ENCODE measurements around the gene ISOC2. TPM values are rescaled to one million over a fixed set of nuclear protein-coding genes. Genes with fewer than 3 reads are reported as not detected.

Gene ISOC2
- total RNA-seq, 1 donor from 2014 or later = 58.7 TPM

DNA sequence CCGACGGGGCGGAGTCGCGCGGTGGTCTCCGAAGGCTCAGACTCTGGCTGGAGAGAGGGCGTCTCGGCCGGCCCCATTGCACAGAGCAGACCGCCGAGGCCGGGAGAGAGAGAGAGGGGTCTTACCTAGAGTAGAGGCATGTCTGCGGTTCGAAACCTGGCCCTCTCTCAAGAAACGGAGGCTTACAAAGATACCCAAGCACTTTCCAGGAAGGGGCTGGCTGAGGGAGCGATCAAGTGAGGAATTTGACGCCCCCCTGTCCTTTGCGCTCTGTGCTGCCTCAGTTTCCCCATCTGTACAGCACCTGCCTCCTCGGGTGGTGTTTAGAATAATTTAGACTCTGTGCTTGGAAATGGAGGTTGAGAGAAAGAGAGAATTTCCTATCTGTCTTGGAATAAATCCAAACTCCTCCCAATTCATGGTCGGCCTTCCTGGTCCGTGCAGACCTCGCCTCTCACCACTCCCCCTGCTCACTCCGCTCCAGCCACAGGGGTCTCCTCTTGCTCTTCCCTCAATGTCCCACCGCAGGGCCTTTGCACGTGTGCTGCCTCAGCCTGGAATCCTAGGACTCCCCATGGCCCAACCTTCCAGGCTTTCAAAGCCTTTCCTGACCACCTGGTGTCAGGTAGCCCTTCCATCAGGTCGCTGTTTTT lies 658 bp upstream of the ISOC2 start:
- peak overlapping the region; percentile 91 for H3K4me3 ChIP-seq (ENCODE audit: low read depth, low read length)
- TF ChIP-seq CTCF (conservative IDR thresholded peaks at IDR 0.05; ENCODE audit: low read depth, low read length) = no peak
- DNase-seq (ENCODE audit: low read depth) = no peak

DNA sequence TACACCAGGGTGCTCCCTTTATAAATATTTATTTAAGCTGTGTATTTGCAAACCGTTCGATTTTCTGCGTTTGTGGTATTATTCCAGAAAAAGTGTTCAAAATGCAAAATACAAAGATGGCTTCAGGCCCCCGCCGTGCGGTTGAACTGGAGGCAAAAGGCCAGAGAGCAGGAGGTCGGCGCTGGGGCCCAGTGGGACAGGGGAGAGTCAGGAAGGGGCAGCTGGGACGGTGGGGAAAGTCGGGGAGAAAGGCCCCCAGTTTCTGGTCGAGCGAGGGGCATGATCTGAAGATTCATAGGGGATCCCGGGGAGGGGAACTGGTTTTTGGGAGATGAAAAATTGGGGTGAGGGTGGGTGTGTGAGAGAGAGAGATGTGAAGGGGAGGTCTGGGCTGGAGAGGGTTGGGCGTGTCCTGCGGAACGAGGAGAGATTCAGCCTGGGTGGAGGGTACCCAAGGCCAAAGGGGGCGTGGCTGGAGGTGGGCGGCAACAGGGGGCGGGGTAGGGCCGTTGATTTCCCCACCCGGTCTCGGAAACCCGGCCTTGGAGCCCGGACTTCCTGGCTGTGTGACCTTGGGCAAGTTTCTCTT lies 678 bp downstream of the ISOC2 start:
- peak overlapping the region; percentile 91 for H3K4me3 ChIP-seq (ENCODE audit: low read depth, low read length)
- TF ChIP-seq CTCF (conservative IDR thresholded peaks at IDR 0.05; ENCODE audit: low read depth, low read length) = no peak
- no peak for DNase-seq (ENCODE audit: low read depth)

- peak overlapping the region; percentile 91 for H3K4me3 ChIP-seq (ENCODE audit: low read depth, low read length)
- no peak for DNase-seq (ENCODE audit: low read depth)
- TF ChIP-seq CTCF (conservative IDR thresholded peaks at IDR 0.05; ENCODE audit: low read depth, low read length) = no peak
These were observed 1.3 kb downstream of the ISOC2 start for GRCh38 chr19:55459950-55460657.

- no peak for TF ChIP-seq CTCF (conservative IDR thresholded peaks at IDR 0.05; ENCODE audit: low read depth, low read length)
- no peak for DNase-seq (ENCODE audit: low read depth)
- no peak overlapping the region for H3K4me3 ChIP-seq (ENCODE audit: low read depth, low read length)
These were observed 1.9 kb downstream of the ISOC2 start for GRCh38 chr19:55459551-55459949.

DNA sequence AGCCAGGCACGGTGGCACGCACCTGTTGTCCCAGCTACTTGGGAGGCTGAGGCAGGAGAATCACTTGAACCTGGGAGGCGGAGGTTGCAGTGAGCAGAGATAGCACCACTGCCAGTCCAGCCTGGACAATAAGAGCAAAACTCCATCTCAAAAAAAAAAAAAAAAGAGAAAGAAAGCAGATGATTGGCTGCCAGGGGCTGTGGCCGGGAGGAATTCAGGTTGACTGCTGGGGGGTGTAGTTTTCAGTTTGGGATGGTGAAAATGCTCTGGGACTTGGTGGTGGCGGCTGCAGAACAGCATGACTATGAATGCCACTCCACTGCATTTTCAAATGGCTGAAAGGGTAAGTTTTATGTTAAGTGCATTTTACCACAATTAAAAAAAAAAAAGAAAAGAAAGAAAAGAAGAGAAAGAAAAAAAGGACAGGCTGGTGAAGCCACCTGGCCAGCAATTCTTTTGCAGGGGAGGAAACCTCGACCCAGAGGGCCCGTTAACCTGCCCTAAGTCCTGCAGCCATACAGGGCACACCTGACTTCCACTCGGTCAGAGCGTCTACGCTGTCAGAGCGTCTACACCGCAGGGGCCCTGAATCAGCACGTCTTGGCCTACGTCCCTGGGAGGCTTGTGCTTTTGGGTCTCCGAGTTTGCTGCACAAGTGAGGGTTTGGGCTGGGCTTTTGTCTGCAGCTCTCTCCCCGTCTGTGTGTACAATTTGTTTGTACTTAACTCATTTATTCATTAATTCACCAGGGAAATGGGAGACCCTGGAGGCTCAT lies 3.6 kb downstream of the ISOC2 start:
- no peak for TF ChIP-seq CTCF (conservative IDR thresholded peaks at IDR 0.05; ENCODE audit: low read depth, low read length)
- H3K4me3 ChIP-seq (ENCODE audit: low read depth, low read length) = no peak overlapping the region
- DNase-seq (ENCODE audit: low read depth) = no peak

DNA sequence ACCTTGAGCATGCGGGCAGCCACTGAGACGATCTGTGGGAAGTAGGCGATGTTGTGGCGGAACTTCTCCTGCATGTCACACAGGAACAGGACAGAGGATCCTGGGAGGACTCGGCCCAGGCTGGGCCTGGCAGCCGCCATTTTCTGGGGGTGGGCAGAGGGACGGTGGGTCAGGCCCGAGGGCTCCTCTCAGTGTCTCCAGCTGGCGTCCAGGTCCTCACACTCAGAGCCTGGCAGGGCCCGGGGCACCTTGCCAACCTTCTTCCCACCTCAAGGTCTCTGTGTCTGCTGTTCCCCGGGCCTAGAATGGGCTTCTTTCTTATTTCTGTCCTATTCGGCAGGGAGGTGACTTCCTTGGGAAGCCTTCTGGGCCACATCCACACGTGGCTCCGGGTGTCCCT lies 5.1 kb downstream of the ISOC2 start:
- no peak for DNase-seq (ENCODE audit: low read depth)
- TF ChIP-seq CTCF (conservative IDR thresholded peaks at IDR 0.05; ENCODE audit: low read depth, low read length) = no peak
- H3K4me3 ChIP-seq (ENCODE audit: low read depth, low read length) = no peak overlapping the region
